ENCODE results near the gene KIAA1328. TPM values are rescaled to one million over a fixed set of nuclear protein-coding genes. Genes with fewer than 3 reads are reported as not detected.

KIAA1328 gene
- polyA plus RNA-seq, 1 donor (not counting 4 experiments of a cell fraction or from before 2014, with no cell fraction given), result 5.5 TPM

DNA sequence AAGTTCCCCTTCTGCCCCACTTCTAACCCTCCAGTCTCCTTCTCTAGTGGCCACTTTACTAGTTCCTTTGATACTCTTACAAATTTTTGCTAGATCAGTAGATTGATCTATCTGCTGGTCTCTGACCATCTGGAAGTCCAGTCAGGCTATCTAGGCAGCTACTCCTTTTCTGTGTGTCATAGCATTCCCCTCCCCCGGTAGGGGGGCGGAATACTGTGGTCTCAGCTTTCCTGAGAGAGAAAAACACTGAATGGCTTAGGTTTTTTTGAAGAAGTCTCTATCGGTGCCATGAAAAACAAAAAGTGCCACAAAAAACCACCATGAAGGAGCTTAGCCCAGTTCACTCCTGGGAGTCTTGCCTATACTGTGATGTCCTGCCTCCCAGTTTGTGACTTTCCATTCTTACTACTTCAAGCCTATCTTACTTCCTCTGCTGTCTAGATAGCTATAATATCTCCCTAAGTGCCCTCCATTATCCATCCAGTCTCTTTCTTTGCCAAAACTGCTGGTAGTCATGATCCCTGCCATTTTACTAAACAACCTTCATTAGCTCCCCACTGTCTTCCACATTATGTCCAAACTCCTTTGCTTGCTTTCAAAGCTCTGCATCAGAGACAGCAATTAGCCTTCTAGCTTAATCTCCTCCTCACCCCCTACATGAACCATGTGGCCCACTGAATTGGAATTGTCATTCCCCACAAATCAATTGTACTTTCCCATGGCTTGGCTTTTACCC lies 30.0 kb upstream of the KIAA1328 start:
- no peak overlapping the region for H3K27ac ChIP-seq (ENCODE audit: control insufficient read depth, insufficient read depth, low read length)
- dilution Hi-C loops (cut with MboI; ENCODE audit: extremely low pct_ligation_motif_present, low sequenced_read_pairs), result no loop called here
- DNase-seq (ENCODE audit: low read depth, low spot score) (no peak), FAIRE-seq (no peak)
- no peaks in the 10 kb centered on the region for H4K20me1 ChIP-seq (ENCODE audit: control insufficient read depth, extremely low read depth, insufficient read depth, low read length)
- H3K4me2 ChIP-seq (ENCODE audit: control insufficient read depth, extremely low read depth, insufficient read depth, low read depth, low read length), result no peak overlapping the region
- no peaks in the 10 kb centered on the region for H3K79me2 ChIP-seq (ENCODE audit: control insufficient read depth, insufficient read depth, low read length)
- no peaks in the 10 kb centered on the region for H3K27me3 ChIP-seq (ENCODE audit: control insufficient read depth, extremely low read depth, insufficient read depth, low read length)
- no peaks in the 10 kb centered on the region for H3K9me3 ChIP-seq (ENCODE audit: control insufficient read depth, low read depth, low read length)
- no peak overlapping the region for H3K4me3 ChIP-seq (ENCODE audit: control insufficient read depth in 2 of 3, extremely low read depth in 1 of 3, insufficient read depth in 2 of 3, low read depth in 1 of 3, low read length in 3 of 3)
- peaks cover 19 to 28% of the 10 kb centered on the region in 2 experiments for H3K36me3 ChIP-seq (ENCODE audit: control insufficient read depth in 2 of 2, extremely low read depth in 1 of 2, insufficient read depth in 2 of 2, low read length in 2 of 2)
- H3K9ac ChIP-seq (ENCODE audit: control insufficient read depth, extremely low read depth, insufficient read depth, low read length), result no peak overlapping the region
- TF ChIP-seq CTCF (optimal IDR thresholded peaks at IDR 0.05 in 1 of 3, IDR thresholded peaks at IDR 0.05 in 1 of 3, conservative IDR thresholded peaks at IDR 0.05 in 1 of 3; ENCODE audit: extremely low read depth in 1 of 3, insufficient read depth in 2 of 3, low read length in 3 of 3) (no peak), EZH2 (IDR thresholded peaks at IDR 0.05; ENCODE audit: low read length) (no peak)
- no peak overlapping the region for H2AFZ ChIP-seq (ENCODE audit: control insufficient read depth, low read length)
- no peaks in the 10 kb centered on the region for H3K9me1 ChIP-seq (ENCODE audit: control insufficient read depth, extremely low read depth, insufficient read depth, low read length)
- H3K4me1 ChIP-seq (ENCODE audit: control insufficient read depth, extremely low read depth, insufficient read depth, low read length), result no peaks in the 10 kb centered on the region

DNA sequence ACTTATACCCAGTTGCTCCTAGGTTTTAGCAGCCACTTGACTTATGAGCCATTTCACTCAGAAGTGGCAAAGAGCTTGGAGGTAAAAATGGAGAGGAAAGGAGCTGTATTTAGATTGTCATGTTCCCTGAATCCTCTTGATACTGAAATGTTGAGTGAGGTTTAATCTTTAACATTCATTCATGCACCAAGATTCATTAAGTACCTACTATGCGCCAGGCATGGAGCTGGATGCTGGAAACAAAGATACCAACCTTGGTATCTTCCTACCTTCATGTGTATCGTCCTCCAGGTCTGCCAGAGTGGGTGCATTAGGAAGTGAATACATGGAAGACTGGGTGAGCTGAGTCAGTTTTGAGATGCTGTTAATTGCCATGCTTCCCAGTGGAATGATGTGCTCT lies 23.8 kb upstream of the KIAA1328 start:
- no peak for DNase-seq (ENCODE audit: low read depth, low spot score)
- no peak overlapping the region for H3K4me2 ChIP-seq (ENCODE audit: control insufficient read depth, extremely low read depth, insufficient read depth, low read depth, low read length)
- H3K9me3 ChIP-seq (ENCODE audit: control insufficient read depth, low read depth, low read length), result no peaks in the 10 kb centered on the region
- no peak overlapping the region for H3K27ac ChIP-seq (ENCODE audit: control insufficient read depth, insufficient read depth, low read length)
- dilution Hi-C loops (cut with MboI; ENCODE audit: extremely low pct_ligation_motif_present, low sequenced_read_pairs), result no loop called here
- no peaks in the 10 kb centered on the region for H3K79me2 ChIP-seq (ENCODE audit: control insufficient read depth, insufficient read depth, low read length)
- H4K20me1 ChIP-seq (ENCODE audit: control insufficient read depth, extremely low read depth, insufficient read depth, low read length), result no peaks in the 10 kb centered on the region
- H3K4me1 ChIP-seq (ENCODE audit: control insufficient read depth, extremely low read depth, insufficient read depth, low read length), result no peaks in the 10 kb centered on the region
- no peak overlapping the region for H3K4me3 ChIP-seq (ENCODE audit: control insufficient read depth in 2 of 3, extremely low read depth in 1 of 3, insufficient read depth in 2 of 3, low read depth in 1 of 3, low read length in 3 of 3)
- H3K36me3 ChIP-seq (ENCODE audit: control insufficient read depth in 2 of 2, extremely low read depth in 1 of 2, insufficient read depth in 2 of 2, low read length in 2 of 2), result peaks cover 10 to 25% of the 10 kb centered on the region in 2 experiments
- no peak for FAIRE-seq
- no peak for TF ChIP-seq CTCF (optimal IDR thresholded peaks at IDR 0.05 in 1 of 3, IDR thresholded peaks at IDR 0.05 in 1 of 3, conservative IDR thresholded peaks at IDR 0.05 in 1 of 3; ENCODE audit: extremely low read depth in 1 of 3, insufficient read depth in 2 of 3, low read length in 3 of 3)
- TF ChIP-seq EZH2 (IDR thresholded peaks at IDR 0.05; ENCODE audit: low read length), result no peak
- H2AFZ ChIP-seq (ENCODE audit: control insufficient read depth, low read length), result no peak overlapping the region
- H3K9me1 ChIP-seq (ENCODE audit: control insufficient read depth, extremely low read depth, insufficient read depth, low read length), result no peaks in the 10 kb centered on the region
- H3K27me3 ChIP-seq (ENCODE audit: control insufficient read depth, extremely low read depth, insufficient read depth, low read length), result no peaks in the 10 kb centered on the region
- no peak overlapping the region for H3K9ac ChIP-seq (ENCODE audit: control insufficient read depth, extremely low read depth, insufficient read depth, low read length)
